GM11168 (cell line): ENCODE results near the gene LAMTOR2.

Experiments used
- in situ Hi-C: fragments of 300-500 bp; cut with MboI; formaldehyde crosslinking; loops from one replicate; pipeline ENCODE4 v1.12.0; 2022; ENCODE audit warnings: low sequenced_read_pairs; ENCODE audit not compliant: unreplicated experiment

The LAMTOR2 gene

GRCh38 chr1:156074661-156075060 lies 20.1 kb downstream of the LAMTOR2 start:
- in situ Hi-C loops, result no loop called here

GRCh38 chr1:156075162-156075561 lies 20.6 kb downstream of the LAMTOR2 start:
- in situ Hi-C loops, result no loop called here

- in situ Hi-C loops, result no loop called here
Observed at GRCh38 chr1:156075775-156076204, 21.2 kb downstream of the LAMTOR2 start.

GRCh38 chr1:156076609-156077429 lies 22.2 kb downstream of the LAMTOR2 start:
- in situ Hi-C loops, result no loop called here

GRCh38 chr1:156077430-156077760 lies 22.8 kb downstream of the LAMTOR2 start:
- in situ Hi-C loops, result no loop called here

GRCh38 chr1:156078728-156079127 lies 24.1 kb downstream of the LAMTOR2 start:
- in situ Hi-C loops, result no loop called here

GRCh38 chr1:156079762-156080161 lies 25.2 kb downstream of the LAMTOR2 start:
- in situ Hi-C loops, result no loop called here

GRCh38 chr1:156080241-156080862 lies 25.8 kb downstream of the LAMTOR2 start:
- in situ Hi-C loops, result no loop called here

- in situ Hi-C loops, result no loop called here
Observed at GRCh38 chr1:156080863-156081179, 26.2 kb downstream of the LAMTOR2 start.

GRCh38 chr1:156081180-156081916 lies 26.8 kb downstream of the LAMTOR2 start:
- in situ Hi-C loops, result no loop called here

- in situ Hi-C loops, result no loop called here
Observed at GRCh38 chr1:156081917-156082308, 27.3 kb downstream of the LAMTOR2 start.

GRCh38 chr1:156082309-156083091 lies 27.9 kb downstream of the LAMTOR2 start, which contains the start of gene MEX3A:
Gene MEX3A (minus strand): TSS chr1:156082465. CDS start chr1:156081998, 467 bp downstream.
- in situ Hi-C loops, result no loop called here

GRCh38 chr1:156083800-156084790 lies 29.5 kb downstream of the LAMTOR2 start:
- in situ Hi-C loops, result no loop called here

- in situ Hi-C loops, result no loop called here
Observed at GRCh38 chr1:156086256-156086662, 31.7 kb downstream of the LAMTOR2 start.

- in situ Hi-C loops, result loop anchor here (5.0 kb wide), 2 partner anchors 38 to 138 kb away; no protein-coding TSS in a partner anchor
Observed at GRCh38 chr1:156089704-156090103, 35.1 kb downstream of the LAMTOR2 start.

GRCh38 chr1:156090138-156090839 lies 35.7 kb downstream of the LAMTOR2 start:
- in situ Hi-C loops, result loop anchor here (5.0 kb wide), 2 partner anchors 37 to 137 kb away; no protein-coding TSS in a partner anchor

- in situ Hi-C loops, result loop anchor here (5.0 kb wide), 2 partner anchors 36 to 136 kb away; no protein-coding TSS in a partner anchor
Observed at GRCh38 chr1:156090840-156091188, 36.2 kb downstream of the LAMTOR2 start.

GRCh38 chr1:156091610-156092009 lies 37.0 kb downstream of the LAMTOR2 start:
- in situ Hi-C loops, result loop anchor here (5.0 kb wide), 2 partner anchors 36 to 136 kb away; no protein-coding TSS in a partner anchor
